ENCODE results near the gene NPHS1. TPM values are rescaled to one million over a fixed set of nuclear protein-coding genes. Genes with fewer than 3 reads are reported as not detected.
A peak's percentile ranks its signal among the peaks of the same experiment; 100 is the strongest.

Gene NPHS1
- total and polyA plus RNA-seq, 9 of the 15 experiments (the other 6 are each of a cell fraction or from before 2014, with no cell fraction given): 0.01 to 0.28 (median 0.14) TPM; not detected in 5

DNA sequence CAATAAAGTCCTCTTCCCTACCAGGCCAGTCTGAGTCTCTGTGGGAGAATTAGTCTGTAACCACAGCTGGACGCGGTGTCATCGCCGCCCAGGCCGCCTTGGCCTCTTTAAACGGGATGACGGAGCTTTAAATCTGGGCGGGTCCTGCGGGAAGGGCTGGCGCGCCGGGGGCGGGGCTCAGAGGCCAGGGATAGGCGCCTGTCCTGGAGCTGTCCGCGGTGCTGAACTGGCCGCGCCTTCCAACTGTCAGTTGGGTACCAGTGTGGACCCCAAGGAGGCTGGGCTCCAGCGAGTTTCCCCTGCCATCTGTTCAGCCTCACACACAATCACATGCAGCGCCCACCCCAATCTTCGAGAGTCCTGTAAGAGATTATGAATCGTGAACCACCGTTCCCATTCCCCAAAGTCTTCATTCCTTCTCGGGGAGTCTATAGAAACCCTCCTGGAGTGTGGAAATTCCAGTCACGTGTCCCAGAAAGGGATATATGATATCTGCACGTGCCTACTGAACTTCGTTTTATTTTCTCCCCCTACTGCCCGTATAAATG, 27.5 kb upstream of the NPHS1 start (continued):
- TF ChIP-seq, protein P1, sequence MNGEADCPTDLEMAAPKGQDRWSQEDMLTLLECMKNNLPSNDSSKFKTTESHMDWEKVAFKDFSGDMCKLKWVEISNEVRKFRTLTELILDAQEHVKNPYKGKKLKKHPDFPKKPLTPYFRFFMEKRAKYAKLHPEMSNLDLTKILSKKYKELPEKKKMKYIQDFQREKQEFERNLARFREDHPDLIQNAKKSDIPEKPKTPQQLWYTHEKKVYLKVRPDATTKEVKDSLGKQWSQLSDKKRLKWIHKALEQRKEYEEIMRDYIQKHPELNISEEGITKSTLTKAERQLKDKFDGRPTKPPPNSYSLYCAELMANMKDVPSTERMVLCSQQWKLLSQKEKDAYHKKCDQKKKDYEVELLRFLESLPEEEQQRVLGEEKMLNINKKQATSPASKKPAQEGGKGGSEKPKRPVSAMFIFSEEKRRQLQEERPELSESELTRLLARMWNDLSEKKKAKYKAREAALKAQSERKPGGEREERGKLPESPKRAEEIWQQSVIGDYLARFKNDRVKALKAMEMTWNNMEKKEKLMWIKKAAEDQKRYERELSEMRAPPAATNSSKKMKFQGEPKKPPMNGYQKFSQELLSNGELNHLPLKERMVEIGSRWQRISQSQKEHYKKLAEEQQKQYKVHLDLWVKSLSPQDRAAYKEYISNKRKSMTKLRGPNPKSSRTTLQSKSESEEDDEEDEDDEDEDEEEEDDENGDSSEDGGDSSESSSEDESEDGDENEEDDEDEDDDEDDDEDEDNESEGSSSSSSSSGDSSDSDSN (IDR thresholded peaks at IDR 0.05; ENCODE audit: borderline replicate concordance in 1 of 2, low read depth in 2 of 2, low read length in 2 of 2): 0 out of 4 replicates have a peak, but pooled peaks of 1 of the 2 experiments have one; percentile 52
- TF ChIP-seq POLR3G (IDR thresholded peaks at IDR 0.05; ENCODE audit: extremely low read depth, insufficient read length, insufficient replicate concordance): no peak
- no peak for TF ChIP-seq DPF2 (IDR thresholded peaks at IDR 0.05)
- peak; percentile 49 to 61 for TF ChIP-seq NRF1 (conservative IDR thresholded peaks at IDR 0.05 in 1 of 2, IDR thresholded peaks at IDR 0.05 in 1 of 2)
- peak; percentile 99 for TF ChIP-seq SIN3A (IDR thresholded peaks at IDR 0.05; ENCODE audit: borderline replicate concordance in 2 of 2, control insufficient read depth in 1 of 2, low read depth in 2 of 2, low read length in 2 of 2)
- peak; percentile 91 for TF ChIP-seq ZNF263 (CRISPR knock-in tag; IDR thresholded peaks at IDR 0.05; ENCODE audit: borderline replicate concordance)
- TF ChIP-seq, protein P2, sequence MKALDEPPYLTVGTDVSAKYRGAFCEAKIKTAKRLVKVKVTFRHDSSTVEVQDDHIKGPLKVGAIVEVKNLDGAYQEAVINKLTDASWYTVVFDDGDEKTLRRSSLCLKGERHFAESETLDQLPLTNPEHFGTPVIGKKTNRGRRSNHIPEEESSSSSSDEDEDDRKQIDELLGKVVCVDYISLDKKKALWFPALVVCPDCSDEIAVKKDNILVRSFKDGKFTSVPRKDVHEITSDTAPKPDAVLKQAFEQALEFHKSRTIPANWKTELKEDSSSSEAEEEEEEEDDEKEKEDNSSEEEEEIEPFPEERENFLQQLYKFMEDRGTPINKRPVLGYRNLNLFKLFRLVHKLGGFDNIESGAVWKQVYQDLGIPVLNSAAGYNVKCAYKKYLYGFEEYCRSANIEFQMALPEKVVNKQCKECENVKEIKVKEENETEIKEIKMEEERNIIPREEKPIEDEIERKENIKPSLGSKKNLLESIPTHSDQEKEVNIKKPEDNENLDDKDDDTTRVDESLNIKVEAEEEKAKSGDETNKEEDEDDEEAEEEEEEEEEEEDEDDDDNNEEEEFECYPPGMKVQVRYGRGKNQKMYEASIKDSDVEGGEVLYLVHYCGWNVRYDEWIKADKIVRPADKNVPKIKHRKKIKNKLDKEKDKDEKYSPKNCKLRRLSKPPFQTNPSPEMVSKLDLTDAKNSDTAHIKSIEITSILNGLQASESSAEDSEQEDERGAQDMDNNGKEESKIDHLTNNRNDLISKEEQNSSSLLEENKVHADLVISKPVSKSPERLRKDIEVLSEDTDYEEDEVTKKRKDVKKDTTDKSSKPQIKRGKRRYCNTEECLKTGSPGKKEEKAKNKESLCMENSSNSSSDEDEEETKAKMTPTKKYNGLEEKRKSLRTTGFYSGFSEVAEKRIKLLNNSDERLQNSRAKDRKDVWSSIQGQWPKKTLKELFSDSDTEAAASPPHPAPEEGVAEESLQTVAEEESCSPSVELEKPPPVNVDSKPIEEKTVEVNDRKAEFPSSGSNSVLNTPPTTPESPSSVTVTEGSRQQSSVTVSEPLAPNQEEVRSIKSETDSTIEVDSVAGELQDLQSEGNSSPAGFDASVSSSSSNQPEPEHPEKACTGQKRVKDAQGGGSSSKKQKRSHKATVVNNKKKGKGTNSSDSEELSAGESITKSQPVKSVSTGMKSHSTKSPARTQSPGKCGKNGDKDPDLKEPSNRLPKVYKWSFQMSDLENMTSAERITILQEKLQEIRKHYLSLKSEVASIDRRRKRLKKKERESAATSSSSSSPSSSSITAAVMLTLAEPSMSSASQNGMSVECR (CRISPR knock-in tag; IDR thresholded peaks at IDR 0.05): peak; percentile 99
- TF ChIP-seq FOXJ2 (tag; IDR thresholded peaks at IDR 0.05): no peak
- TF ChIP-seq YY1 (IDR thresholded peaks at IDR 0.05; ENCODE audit: borderline replicate concordance in 1 of 3, control insufficient read depth in 1 of 3, extremely low read depth in 1 of 3, insufficient read depth in 3 of 3, insufficient read length in 1 of 3, insufficient replicate concordance in 2 of 3, low read depth in 1 of 3, low read length in 2 of 3): peak in 1 of 3 experiments; percentile 40
- TF ChIP-seq CBFB (CRISPR knock-in tag; IDR thresholded peaks at IDR 0.05): 0 out of 2 replicates have a peak, but pooled peaks have one; percentile 20
- TF ChIP-seq CEBPB (tag; IDR thresholded peaks at IDR 0.05): no peak
- TF ChIP-seq, protein P3, sequence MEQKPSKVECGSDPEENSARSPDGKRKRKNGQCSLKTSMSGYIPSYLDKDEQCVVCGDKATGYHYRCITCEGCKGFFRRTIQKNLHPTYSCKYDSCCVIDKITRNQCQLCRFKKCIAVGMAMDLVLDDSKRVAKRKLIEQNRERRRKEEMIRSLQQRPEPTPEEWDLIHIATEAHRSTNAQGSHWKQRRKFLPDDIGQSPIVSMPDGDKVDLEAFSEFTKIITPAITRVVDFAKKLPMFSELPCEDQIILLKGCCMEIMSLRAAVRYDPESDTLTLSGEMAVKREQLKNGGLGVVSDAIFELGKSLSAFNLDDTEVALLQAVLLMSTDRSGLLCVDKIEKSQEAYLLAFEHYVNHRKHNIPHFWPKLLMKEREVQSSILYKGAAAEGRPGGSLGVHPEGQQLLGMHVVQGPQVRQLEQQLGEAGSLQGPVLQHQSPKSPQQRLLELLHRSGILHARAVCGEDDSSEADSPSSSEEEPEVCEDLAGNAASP (IDR thresholded peaks at IDR 0.05): no peak
- no peak for TF ChIP-seq SRSF9 (IDR thresholded peaks at IDR 0.05; ENCODE audit: borderline replicate concordance, low read depth, low read length)
- TF ChIP-seq HMG20A (CRISPR knock-in tag; conservative IDR thresholded peaks at IDR 0.05): no peak
- no peak for TF ChIP-seq MEF2A (IDR thresholded peaks at IDR 0.05; ENCODE audit: control insufficient read depth, low read depth, low read length)
- TF ChIP-seq SPI1 (IDR thresholded peaks at IDR 0.05; ENCODE audit: borderline replicate concordance, low read depth, low read length): no peak
- no peak for TF ChIP-seq POU5F1 (IDR thresholded peaks at IDR 0.05; ENCODE audit: borderline replicate concordance, low read depth, low read length, partially characterized antibody)
- peak; percentile 39 to 97; a peak in 3 of 4 replicates for TF ChIP-seq RCOR1 (IDR thresholded peaks at IDR 0.05; ENCODE audit: borderline replicate concordance in 1 of 2, low read depth in 2 of 2, low read length in 2 of 2)
- TF ChIP-seq RB1 (IDR thresholded peaks at IDR 0.05; ENCODE audit: low read depth): peak; percentile 87; the same call in 1 of the 2 replicates

All from K562 (cell line).